Breast epithelium (tissue), 3 donors: ENCODE measurements around the gene KIF6.

Source experiments
- POLR2A ChIP-seq: fragments of 450-650 bp; IDR thresholded peaks from one replicate; pipeline ENCODE4 v1.6.1; 2016; ENCODE audit warnings: antibody characterized with exemption, mild to moderate bottlenecking, moderate library complexity
- TF ChIP-seq, protein P1 (sequence below), 3 donors: fragments of 450-650 bp; IDR thresholded peaks; one replicate each; pipeline ENCODE4 v1.5.1; 2016 to 2017; ENCODE audit warnings: antibody characterized with exemption in 3 of 3, mild to moderate bottlenecking in 3 of 3, moderate library complexity in 3 of 3

DNA sequence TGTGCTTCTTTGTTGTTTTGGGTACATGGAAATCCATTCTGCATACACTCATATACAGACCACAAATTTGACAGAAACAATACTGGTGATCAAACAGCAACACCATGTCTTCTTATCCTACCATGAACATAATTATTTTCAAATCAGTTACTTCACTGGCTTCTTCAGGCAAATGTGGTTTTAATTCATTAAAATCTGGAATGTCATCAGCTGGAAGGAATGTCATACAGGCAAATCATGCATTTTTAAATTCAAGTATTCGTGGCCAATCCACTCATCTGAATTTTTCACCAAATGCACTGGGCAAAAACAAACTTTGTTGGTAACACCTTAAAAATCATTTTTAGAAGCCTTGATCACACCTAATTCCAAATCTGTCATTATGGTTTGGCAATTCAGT lies 59.3 kb downstream of the KIF6 start:
- TF ChIP-seq, protein P1, sequence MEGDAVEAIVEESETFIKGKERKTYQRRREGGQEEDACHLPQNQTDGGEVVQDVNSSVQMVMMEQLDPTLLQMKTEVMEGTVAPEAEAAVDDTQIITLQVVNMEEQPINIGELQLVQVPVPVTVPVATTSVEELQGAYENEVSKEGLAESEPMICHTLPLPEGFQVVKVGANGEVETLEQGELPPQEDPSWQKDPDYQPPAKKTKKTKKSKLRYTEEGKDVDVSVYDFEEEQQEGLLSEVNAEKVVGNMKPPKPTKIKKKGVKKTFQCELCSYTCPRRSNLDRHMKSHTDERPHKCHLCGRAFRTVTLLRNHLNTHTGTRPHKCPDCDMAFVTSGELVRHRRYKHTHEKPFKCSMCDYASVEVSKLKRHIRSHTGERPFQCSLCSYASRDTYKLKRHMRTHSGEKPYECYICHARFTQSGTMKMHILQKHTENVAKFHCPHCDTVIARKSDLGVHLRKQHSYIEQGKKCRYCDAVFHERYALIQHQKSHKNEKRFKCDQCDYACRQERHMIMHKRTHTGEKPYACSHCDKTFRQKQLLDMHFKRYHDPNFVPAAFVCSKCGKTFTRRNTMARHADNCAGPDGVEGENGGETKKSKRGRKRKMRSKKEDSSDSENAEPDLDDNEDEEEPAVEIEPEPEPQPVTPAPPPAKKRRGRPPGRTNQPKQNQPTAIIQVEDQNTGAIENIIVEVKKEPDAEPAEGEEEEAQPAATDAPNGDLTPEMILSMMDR (IDR thresholded peaks at IDR 0.05), result no peak
- TF ChIP-seq POLR2A, result no peak
